WTC11 (cell line): ENCODE results near the gene GAB4. TPM values are rescaled to one million over a fixed set of nuclear protein-coding genes. Genes with fewer than 3 reads are reported as not detected.

ENCODE experiments used
- ATAC-seq: fragments of 200-7000 bp; cut with Tn5 transposase; 2 replicates; pipeline ENCODE4 v1.10.0; 2021; ENCODE audit warnings: mild to moderate bottlenecking, moderate library complexity
- CTCF ChIA-PET: fragments of 300-600 bp; sonication (Branson Sonifier 250); formaldehyde crosslinking; loops from one replicate; lab custom pipeline; 2021; ENCODE audit warnings: antibody characterized with exemption; lab: Charles Lee
- POLR2A ChIA-PET: fragments of 350-600 bp; sonication (Branson Sonifier 250); formaldehyde crosslinking; loops from one replicate; lab custom pipeline; 2021; ENCODE audit warnings: antibody characterized with exemption; lab: Charles Lee
- DNase-seq: peaks from one replicate; pipeline ENCODE4 v3.0.0; 2021; ENCODE audit warnings: low spot score
- H3K27ac Mint-ChIP-seq: 2 replicates; pipeline ENCODE4 v1.8.0; 2021; ENCODE audit warnings: mixed read lengths
- H3K27me3 Mint-ChIP-seq: 2 replicates; pipeline ENCODE4 v1.8.0; 2021; ENCODE audit warnings: low read depth, mild to moderate bottlenecking, moderate library complexity, mixed read lengths
- H3K36me3 Mint-ChIP-seq: 2 replicates; pipeline ENCODE4 v1.8.0; 2021; ENCODE audit warnings: mixed read lengths
- H3K4me1 Mint-ChIP-seq: 2 replicates; pipeline ENCODE4 v1.8.0; 2022; ENCODE audit warnings: mixed read lengths
- H3K4me3 Mint-ChIP-seq: 2 replicates; pipeline ENCODE4 v1.8.0; 2021; ENCODE audit warnings: mild to moderate bottlenecking, moderate library complexity, mixed read lengths
- H3K9me3 Mint-ChIP-seq: 2 replicates; pipeline ENCODE4 v1.8.0; 2021; ENCODE audit warnings: mixed read lengths
- ATF1 ChIP-seq: sonication (generic); formaldehyde crosslinking; IDR thresholded peaks from 2 replicates; pipeline ENCODE4 v1.8.1; 2023; ENCODE audit warnings: mild to moderate bottlenecking, moderate library complexity, missing genetic modification reagents
- CREB1 ChIP-seq: sonication (generic); formaldehyde crosslinking; IDR thresholded peaks from 2 replicates; pipeline ENCODE4 v1.8.0; 2023; ENCODE audit warnings: mild to moderate bottlenecking, missing genetic modification reagents
- ESRRA ChIP-seq: sonication (generic); formaldehyde crosslinking; IDR thresholded peaks from 2 replicates; pipeline ENCODE4 v1.8.1; 2022; ENCODE audit warnings: mild to moderate bottlenecking, missing genetic modification reagents, borderline replicate concordance
- GRHL2 ChIP-seq: fragments of 250-450 bp; sonication (Bioruptor Pico); IDR thresholded peaks from 2 replicates; pipeline ENCODE4 v1.8.0; 2022; ENCODE audit warnings: mild to moderate bottlenecking, moderate library complexity; ENCODE audit not compliant: insufficient replicate concordance, severe bottlenecking
- NFATC4 ChIP-seq: fragments of 250-450 bp; sonication (Bioruptor Pico); IDR thresholded peaks from 2 replicates; pipeline ENCODE4 v1.9.0; 2021; ENCODE audit warnings: mild to moderate bottlenecking
- PRDM15 ChIP-seq: sonication (generic); formaldehyde crosslinking; IDR thresholded peaks from 2 replicates; pipeline ENCODE4 v1.8.0; 2022; ENCODE audit warnings: missing genetic modification reagents
- ZNF121 ChIP-seq: sonication (generic); formaldehyde crosslinking; IDR thresholded peaks from 2 replicates; pipeline ENCODE4 v1.8.0; 2023; ENCODE audit warnings: missing genetic modification reagents
- ZNF138 ChIP-seq: sonication (generic); formaldehyde crosslinking; conservative IDR thresholded peaks from 2 replicates; pipeline ENCODE4 v1.8.1; 2022; ENCODE audit warnings: mild to moderate bottlenecking, moderate library complexity, missing genetic modification reagents
- ZNF317 ChIP-seq: sonication (generic); formaldehyde crosslinking; IDR thresholded peaks from 2 replicates; pipeline ENCODE4 v1.8.1; 2023; ENCODE audit warnings: low read depth, mild to moderate bottlenecking, moderate library complexity, missing genetic modification reagents, borderline replicate concordance
- total RNA-seq: library from RNA; stranded (reverse); gene quantifications from 3 replicates; pipeline ENCODE4 v1.2.3, GENCODE V29; 2021
- TF ChIP-seq, protein P1 (sequence below): sonication (generic); formaldehyde crosslinking; IDR thresholded peaks from 2 replicates; pipeline ENCODE4 v1.8.1; 2023; ENCODE audit warnings: mild to moderate bottlenecking, missing genetic modification reagents, borderline replicate concordance
- TF ChIP-seq, protein P2 (sequence below): fragments of 250-450 bp; sonication (Bioruptor Pico); IDR thresholded peaks from 2 replicates; pipeline ENCODE4 v1.9.0; 2021; ENCODE audit warnings: moderate library complexity, mild to moderate bottlenecking, inconsistent platforms, borderline replicate concordance
- TF ChIP-seq, protein P3 (sequence below): sonication (generic); formaldehyde crosslinking; IDR thresholded peaks from 2 replicates; pipeline ENCODE4 v1.8.0; 2022; ENCODE audit warnings: mild to moderate bottlenecking, missing genetic modification reagents
- TF ChIP-seq, protein P4 (sequence below): sonication (generic); formaldehyde crosslinking; IDR thresholded peaks from 2 replicates; pipeline ENCODE4 v1.8.1; 2023; ENCODE audit warnings: mild to moderate bottlenecking, missing genetic modification reagents

Gene GAB4
- total RNA-seq, 1 experiment from 2014 or later, result 0.09 TPM

DNA sequence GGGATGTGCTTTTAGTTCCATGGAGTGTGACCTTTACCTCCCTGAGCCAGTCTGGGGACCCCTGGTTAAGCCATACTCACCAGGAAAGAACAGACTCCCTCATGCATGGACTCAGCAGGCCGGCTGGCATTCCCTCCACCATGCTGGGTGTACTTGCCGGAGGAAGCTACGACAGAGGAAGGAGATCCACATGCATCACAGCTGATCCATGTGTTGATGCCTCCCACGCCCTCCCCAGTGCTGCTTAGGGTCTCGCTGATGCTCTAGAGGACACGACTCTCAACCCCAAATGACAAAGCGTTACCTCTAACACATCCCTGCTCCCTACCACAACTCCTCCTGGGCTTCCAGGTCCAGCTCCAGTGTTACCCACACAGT, 39.8 kb downstream of the GAB4 start (continued):
- TF ChIP-seq PRDM15 (CRISPR knock-in tag) (no peak), CREB1 (no peak), ZNF138 (no peak)
- TF ChIP-seq, protein P1, sequence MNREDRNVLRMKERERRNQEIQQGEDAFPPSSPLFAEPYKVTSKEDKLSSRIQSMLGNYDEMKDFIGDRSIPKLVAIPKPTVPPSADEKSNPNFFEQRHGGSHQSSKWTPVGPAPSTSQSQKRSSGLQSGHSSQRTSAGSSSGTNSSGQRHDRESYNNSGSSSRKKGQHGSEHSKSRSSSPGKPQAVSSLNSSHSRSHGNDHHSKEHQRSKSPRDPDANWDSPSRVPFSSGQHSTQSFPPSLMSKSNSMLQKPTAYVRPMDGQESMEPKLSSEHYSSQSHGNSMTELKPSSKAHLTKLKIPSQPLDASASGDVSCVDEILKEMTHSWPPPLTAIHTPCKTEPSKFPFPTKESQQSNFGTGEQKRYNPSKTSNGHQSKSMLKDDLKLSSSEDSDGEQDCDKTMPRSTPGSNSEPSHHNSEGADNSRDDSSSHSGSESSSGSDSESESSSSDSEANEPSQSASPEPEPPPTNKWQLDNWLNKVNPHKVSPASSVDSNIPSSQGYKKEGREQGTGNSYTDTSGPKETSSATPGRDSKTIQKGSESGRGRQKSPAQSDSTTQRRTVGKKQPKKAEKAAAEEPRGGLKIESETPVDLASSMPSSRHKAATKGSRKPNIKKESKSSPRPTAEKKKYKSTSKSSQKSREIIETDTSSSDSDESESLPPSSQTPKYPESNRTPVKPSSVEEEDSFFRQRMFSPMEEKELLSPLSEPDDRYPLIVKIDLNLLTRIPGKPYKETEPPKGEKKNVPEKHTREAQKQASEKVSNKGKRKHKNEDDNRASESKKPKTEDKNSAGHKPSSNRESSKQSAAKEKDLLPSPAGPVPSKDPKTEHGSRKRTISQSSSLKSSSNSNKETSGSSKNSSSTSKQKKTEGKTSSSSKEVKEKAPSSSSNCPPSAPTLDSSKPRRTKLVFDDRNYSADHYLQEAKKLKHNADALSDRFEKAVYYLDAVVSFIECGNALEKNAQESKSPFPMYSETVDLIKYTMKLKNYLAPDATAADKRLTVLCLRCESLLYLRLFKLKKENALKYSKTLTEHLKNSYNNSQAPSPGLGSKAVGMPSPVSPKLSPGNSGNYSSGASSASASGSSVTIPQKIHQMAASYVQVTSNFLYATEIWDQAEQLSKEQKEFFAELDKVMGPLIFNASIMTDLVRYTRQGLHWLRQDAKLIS (CRISPR knock-in tag), result no peak

DNA sequence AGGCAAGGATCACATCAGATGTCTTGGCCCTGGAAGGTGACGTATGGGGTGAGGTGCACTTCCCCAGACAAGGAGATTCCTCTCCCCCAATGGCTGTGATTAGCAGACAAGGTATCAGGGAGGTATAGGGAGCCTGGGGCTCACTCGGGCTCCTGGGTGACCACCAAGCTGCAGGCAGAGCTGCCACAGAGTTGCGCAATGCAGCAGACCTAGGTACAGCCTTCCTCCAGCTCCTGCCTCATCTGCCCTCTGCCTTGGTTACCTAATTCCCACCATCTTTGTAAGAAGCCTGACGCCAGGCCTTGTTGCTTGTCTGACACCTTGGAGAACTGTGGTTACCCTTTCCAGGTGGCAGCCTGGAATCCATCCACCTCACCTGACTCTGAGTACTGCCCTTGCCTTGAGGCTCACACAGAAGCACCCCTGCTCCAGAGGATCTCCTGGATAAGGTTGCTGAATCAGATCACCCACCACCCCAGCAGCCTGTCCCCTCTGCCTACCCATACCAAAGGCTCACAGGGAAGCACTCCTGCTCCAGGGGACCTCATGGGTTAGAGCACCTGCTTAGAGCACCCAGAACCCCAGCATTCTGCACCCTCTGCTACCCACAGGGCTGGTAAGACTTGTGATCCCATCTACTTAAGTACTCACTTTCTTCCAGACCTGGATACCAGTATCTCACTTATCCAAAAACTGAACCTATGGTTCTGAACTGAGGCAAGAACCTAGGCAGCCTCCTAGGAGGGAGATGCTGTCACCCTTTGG, 40.4 kb downstream of the GAB4 start:
- Mint-ChIP-seq H3K4me1 (no peaks in the 10 kb centered on the region), H3K27me3 (peaks cover 25% of the 10 kb centered on the region), H3K4me3 (no peak overlapping the region), H3K36me3 (peaks cover 50% of the 10 kb centered on the region), H3K9me3 (peaks cover 76% of the 10 kb centered on the region), H3K27ac (no peak overlapping the region)
- no peak for DNase-seq
- no peak for ATAC-seq
- ChIA-PET CTCF (no interaction called here), POLR2A (no interaction called here)
- TF ChIP-seq ATF1 (CRISPR knock-in tag) (no peak), ESRRA (no peak), ZNF317 (no peak), ZNF138 (no peak), GRHL2 (CRISPR knock-in tag) (no peak), NFATC4 (CRISPR knock-in tag) (no peak), ZNF121 (CRISPR knock-in tag) (no peak)
- TF ChIP-seq, protein P2, sequence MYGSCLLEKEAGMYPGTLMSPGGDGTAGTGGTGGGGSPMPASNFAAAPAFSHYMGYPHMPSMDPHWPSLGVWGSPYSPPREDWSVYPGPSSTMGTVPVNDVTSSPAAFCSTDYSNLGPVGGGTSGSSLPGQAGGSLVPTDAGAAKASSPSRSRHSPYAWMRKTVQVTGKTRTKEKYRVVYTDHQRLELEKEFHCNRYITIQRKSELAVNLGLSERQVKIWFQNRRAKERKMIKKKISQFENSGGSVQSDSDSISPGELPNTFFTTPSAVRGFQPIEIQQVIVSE, result no peak
- TF ChIP-seq, protein P3, sequence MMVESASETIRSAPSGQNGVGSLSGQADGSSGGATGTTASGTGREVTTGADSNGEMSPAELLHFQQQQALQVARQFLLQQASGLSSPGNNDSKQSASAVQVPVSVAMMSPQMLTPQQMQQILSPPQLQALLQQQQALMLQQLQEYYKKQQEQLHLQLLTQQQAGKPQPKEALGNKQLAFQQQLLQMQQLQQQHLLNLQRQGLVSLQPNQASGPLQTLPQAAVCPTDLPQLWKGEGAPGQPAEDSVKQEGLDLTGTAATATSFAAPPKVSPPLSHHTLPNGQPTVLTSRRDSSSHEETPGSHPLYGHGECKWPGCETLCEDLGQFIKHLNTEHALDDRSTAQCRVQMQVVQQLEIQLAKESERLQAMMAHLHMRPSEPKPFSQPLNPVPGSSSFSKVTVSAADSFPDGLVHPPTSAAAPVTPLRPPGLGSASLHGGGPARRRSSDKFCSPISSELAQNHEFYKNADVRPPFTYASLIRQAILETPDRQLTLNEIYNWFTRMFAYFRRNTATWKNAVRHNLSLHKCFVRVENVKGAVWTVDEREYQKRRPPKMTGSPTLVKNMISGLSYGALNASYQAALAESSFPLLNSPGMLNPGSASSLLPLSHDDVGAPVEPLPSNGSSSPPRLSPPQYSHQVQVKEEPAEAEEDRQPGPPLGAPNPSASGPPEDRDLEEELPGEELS (CRISPR knock-in tag), result no peak
- TF ChIP-seq, protein P4, sequence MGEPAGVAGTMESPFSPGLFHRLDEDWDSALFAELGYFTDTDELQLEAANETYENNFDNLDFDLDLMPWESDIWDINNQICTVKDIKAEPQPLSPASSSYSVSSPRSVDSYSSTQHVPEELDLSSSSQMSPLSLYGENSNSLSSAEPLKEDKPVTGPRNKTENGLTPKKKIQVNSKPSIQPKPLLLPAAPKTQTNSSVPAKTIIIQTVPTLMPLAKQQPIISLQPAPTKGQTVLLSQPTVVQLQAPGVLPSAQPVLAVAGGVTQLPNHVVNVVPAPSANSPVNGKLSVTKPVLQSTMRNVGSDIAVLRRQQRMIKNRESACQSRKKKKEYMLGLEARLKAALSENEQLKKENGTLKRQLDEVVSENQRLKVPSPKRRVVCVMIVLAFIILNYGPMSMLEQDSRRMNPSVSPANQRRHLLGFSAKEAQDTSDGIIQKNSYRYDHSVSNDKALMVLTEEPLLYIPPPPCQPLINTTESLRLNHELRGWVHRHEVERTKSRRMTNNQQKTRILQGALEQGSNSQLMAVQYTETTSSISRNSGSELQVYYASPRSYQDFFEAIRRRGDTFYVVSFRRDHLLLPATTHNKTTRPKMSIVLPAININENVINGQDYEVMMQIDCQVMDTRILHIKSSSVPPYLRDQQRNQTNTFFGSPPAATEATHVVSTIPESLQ (CRISPR knock-in tag), result no peak
- TF ChIP-seq, all 79 proteins: peak for 0
